LoVo (cell line): ENCODE data around the gene RBM19.
"Not testable (repeated sequence)": the region's sequence is repeated elsewhere in the genome, so short reads cannot be mapped to it uniquely, and the experiment has no call there.

Experiments used
- DNase-seq: peaks from one replicate; pipeline ENCODE4 v3.0.0-alpha.2; 2016; ENCODE audit warnings: low spot score

Gene RBM19

GRCh38 chr12:113905829-113906228 lies 60.3 kb downstream of the RBM19 start:
- DNase-seq = no peak

DNA sequence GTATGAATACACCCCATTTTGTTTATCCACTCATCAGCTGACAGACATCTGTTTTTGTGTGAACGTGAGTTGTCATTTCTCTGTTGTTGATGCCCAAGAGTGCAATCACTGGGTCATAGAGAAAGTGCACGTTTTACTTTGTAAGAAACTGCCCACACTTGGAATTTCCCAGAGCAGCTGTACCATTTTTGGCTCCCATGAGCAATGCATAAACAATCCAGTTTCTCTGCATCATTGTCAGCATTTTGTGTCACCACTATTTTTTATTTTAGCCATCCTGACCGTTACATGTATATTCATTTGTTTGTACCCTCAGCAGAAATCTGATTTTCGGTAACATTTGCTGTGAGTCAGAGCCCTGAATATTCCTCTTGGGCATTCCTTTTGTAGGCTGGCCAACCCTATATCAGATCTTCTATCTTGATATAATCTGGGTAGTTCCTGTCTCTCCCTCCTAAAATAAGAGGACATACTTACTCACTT lies 62.7 kb downstream of the RBM19 start:
- DNase-seq = no peak

GRCh38 chr12:113901319-113901718 lies 64.8 kb downstream of the RBM19 start:
- not testable (repeated sequence) for DNase-seq

DNA sequence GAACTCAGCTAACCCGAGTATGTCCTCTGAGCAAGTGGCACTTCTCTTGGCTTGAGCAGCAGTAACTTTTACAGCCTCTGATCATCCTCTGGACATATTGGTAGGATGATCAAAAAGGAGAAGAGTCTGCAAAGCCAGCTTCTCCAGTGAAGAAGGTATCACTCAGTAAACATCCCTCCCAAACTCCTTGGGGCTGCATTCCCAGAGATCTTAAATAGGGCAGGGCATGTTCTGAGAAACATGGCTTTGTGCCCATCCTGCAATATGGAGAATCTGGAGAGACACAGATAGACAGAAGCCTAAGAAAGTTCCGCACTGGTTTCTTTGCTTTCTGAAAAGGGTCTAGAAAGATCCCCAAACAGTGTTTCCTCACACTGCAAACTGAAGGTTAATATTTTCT lies 65.4 kb downstream of the RBM19 start:
- no peak for DNase-seq

DNA sequence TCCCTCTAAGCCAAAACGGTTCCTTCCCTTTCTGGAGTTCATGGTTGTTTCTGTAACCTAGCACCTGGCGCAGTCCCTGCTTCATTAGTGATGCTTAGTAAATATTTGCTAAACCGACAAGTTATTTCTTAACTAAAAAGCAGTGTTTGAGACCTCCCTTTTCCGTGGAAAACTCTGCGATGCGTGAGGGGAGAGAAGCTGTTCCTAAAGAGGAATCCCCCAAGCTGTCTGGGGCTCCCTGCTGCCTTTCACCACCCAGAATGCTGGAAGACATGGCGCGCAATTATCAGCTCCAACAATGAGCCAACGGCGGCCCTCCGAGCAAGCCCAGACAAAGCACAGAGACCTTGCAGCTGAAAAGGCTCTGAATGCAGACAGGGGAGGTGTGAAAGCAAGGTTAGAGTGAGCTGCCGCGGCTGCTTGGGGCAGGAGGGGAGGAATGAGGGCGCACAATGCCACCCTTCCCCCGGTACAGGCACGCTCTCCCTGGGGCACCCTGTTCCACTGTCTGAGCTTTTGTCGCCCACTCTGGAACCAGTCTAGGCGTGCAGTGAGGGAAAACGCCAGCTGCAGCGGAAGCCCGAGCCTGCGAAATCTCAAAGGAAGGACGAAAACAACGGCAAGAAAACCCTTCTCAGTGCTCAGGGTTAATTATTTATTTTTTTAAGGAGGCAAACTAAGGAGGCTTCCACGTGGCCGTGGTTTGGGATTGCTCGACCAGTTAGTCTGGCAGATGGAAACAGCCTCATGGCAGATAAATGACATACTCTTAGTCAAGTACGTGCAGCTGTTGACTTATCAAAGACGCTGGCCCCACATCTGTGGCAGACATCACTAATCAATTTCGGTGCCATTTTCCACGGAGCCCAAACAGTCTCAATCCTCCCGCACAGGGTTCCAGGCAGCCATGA lies 66.3 kb downstream of the RBM19 start:
- no peak for DNase-seq

DNA sequence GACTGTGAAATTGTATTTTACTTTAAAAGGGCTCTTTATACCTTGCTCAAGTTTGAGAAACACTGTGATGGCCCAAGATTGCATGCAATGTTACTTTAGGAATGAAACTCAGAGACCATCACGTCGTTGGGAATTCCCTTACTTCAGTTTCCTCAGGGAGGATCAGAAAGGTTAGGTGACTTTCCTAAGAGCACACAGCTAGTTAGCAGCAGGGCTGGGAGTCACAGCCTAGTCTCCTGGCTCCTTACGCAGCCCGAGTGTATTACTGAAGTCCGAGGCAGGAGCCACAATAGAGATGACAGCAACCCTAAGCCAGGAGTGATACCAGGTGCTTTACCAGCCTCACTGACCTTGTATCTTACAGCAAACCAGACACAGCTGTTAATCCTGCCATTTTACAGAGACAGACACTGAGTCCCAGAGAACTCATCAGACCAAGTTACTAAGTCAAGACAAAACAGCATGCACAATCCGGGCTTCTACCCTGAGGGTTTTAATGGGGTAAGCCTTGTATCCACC lies 67.0 kb downstream of the RBM19 start:
- DNase-seq = no peak

GRCh38 chr12:113898466-113898865 lies 67.7 kb downstream of the RBM19 start:
- DNase-seq = no peak

GRCh38 chr12:113897406-113897805 lies 68.7 kb downstream of the RBM19 start:
- DNase-seq = no peak

DNA sequence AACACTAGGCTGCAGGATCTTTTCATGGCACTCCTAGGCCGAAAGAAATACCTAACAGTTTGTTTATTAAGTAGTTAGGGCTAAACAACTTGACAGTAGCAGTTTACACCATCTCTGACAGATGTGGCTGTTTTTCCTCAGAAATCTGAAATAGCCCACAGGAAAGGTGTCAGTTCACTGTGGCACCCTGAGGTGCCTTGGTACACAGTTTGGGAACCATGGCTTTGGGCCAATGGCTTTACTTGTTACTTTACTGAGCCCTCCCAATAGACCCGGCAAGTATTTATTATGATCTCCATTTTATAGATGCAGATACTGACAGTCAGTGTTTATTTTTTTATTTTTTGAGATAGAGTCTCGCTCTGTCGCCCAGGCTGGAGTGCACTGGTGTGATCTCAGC lies 69.3 kb downstream of the RBM19 start:
- DNase-seq = no peak

GRCh38 chr12:113896194-113896593 lies 69.9 kb downstream of the RBM19 start:
- no peak for DNase-seq

DNA sequence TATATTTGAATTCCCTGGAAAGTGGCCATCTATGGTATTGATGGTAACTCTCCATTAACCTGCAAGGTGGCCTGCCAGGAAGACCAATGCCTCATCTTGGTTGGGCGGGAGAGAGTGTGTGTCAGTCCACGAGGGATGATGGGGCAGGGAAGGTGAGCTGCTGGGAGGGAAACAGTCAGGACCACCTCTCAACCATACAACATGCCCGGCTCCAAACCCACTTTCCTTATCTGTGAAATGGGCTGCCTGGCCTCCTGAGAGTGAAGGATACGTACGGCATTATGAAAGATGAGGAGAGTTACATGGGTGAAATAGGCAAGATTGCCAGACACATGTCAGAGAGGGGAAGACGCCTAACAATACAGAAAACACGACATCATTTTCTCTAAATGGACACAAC lies 70.9 kb downstream of the RBM19 start:
- no peak for DNase-seq

DNA sequence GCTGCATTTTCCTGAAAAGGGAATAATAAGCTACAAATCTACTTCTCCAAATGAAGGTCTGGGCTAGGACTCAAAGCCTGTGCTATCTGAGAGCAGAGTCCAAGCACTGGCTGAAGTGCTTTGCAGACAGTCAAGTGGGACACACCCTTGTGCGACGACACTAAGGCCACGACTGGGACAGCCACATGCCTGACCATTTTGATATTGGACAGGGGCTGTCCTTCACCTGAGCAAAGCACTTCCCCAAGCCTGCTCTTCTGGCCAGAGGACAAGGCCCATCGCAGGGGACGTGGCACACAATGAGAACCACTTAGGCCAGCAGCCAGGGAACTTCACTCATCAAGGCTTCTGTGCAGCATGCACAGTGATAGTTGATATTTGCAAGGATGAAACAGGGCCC lies 71.4 kb downstream of the RBM19 start:
- no peak for DNase-seq

DNA sequence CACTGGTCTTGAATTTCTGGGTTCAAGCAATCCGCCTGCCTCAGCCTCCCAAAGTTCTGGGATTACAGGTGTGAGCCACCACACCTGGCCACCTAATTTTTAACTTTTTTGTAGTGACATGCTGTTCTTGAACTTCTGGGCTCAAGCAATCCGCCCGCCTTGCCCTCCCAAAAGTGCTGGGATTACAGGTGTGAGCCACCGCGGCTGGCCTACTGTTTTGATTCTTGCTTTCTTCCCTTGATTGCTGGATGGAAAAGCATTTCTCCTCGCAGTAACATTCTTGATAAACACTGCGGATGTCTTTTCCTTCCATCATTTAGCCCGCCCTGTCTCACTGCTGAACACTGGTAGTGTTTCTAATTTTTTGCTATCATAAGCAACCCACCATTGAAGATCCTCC lies 72.9 kb downstream of the RBM19 start:
- DNase-seq = no peak

GRCh38 chr12:113892556-113892955 lies 73.6 kb downstream of the RBM19 start:
- no peak for DNase-seq

GRCh38 chr12:113891739-113892520 lies 74.2 kb downstream of the RBM19 start:
- DNase-seq = no peak

GRCh38 chr12:113891167-113891692 lies 74.9 kb downstream of the RBM19 start:
- DNase-seq = no peak

- no peak for DNase-seq
Measured at GRCh38 chr12:113889891-113890581, 76.1 kb downstream of the RBM19 start.

DNA sequence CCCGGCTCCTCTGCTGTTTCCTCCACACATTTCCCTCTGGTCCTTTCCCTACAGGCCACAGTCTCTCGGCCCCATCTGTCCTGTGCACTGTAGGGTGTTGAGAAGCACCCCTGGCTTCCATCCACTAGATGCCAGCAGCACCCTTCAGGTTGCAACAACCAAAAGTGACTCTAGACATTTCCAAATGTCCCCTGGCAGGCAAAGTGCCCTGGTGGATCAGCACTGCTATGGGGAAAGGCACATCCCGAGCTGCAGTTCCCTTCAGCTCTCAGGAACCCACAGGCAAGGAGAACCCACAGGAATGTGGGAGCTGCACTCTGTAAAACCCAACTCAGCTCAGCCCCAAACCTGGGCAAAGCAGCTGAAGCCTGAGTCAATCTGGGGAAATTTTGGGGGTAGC lies 77.0 kb downstream of the RBM19 start:
- no peak for DNase-seq

- DNase-seq = no peak
Measured at GRCh38 chr12:113888435-113888834, 77.7 kb downstream of the RBM19 start.

- DNase-seq = no peak
Measured at GRCh38 chr12:113887906-113888305, 78.2 kb downstream of the RBM19 start.

GRCh38 chr12:113886721-113887120 lies 79.4 kb downstream of the RBM19 start:
- DNase-seq = no peak

DNA sequence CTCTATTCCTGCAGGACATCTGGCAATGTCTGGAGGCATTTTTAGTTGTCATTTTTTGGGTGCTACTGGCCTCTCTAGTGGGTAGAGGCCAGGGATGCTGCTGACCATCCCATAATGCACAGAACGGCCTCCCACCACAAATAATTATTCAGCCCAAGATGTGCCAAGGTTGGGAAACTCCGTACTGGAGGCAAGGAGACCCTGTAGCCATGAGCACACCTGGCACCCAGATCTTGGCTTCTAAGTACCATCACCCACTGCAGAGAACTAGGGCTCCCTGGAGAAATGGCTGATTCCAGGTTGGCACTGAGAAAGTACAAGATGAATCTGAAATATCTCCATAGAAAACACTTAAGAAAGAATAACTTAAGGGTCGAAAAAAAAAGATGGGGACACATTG lies 81.7 kb downstream of the RBM19 start:
- no peak for DNase-seq
